ENCODE measurements around the gene STBD1.

Gene STBD1

DNA sequence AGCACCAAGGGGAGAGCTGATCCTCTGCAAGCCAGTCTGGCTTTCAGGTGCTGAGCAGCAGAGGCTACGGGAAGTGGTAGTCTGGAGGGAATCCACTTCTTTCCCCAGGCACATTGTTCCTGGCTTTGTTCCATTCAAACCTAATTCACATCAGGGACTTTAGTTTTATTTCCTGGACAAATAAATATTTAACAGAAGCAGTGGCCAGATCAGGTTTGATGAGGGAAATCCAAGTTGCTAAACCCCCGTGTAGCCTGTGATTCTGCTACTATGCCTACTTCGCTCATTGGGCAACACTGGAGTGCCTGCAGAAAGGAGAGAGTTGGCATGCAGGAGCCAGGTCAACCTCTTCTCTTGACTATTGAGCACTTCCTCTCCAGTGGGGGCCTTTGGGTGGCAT lies 13.8 kb upstream of the STBD1 start:
- 91% methylated on average over 3 of the region's 3 CpGs for WGBS
- H3K9me3 ChIP-seq (ENCODE audit: insufficient read depth, low read depth, low read length): peaks cover 8% of the 10 kb centered on the region; the same call in 1 of the 2 replicates
- H3K9ac ChIP-seq (ENCODE audit: low read depth, low read length): no peak overlapping the region
- no peaks in the 10 kb centered on the region for H3K4me1 ChIP-seq (ENCODE audit: insufficient read depth, low read length)
- no peaks in the 10 kb centered on the region for H3K27me3 ChIP-seq (ENCODE audit: insufficient read depth, low read length)
- no peak overlapping the region for H3K4me3 ChIP-seq (ENCODE audit: low read length)
- H3K36me3 ChIP-seq (ENCODE audit: insufficient read depth, low read length): no peaks in the 10 kb centered on the region
- no peak overlapping the region for H3K27ac ChIP-seq (ENCODE audit: low read depth, low read length)

- Histone ChIP-seq H3K9ac (ENCODE audit: low read depth, low read length) (no peak overlapping the region), H3K4me1 (ENCODE audit: insufficient read depth, low read length) (no peaks in the 10 kb centered on the region), H3K27me3 (ENCODE audit: insufficient read depth, low read length) (no peaks in the 10 kb centered on the region), H3K27ac (ENCODE audit: low read depth, low read length) (no peak overlapping the region), H3K4me3 (ENCODE audit: low read length) (no peak overlapping the region), H3K36me3 (ENCODE audit: insufficient read depth, low read length) (no peaks in the 10 kb centered on the region), H3K9me3 (ENCODE audit: insufficient read depth, low read depth, low read length) (peaks cover 18% of the 10 kb centered on the region; the same call in 1 of the 2 replicates)
- WGBS: 89% methylated on average over 2 of the region's 2 CpGs
Measured at GRCh38 chr4:76293772-76294171, 12.8 kb upstream of the STBD1 start.

DNA sequence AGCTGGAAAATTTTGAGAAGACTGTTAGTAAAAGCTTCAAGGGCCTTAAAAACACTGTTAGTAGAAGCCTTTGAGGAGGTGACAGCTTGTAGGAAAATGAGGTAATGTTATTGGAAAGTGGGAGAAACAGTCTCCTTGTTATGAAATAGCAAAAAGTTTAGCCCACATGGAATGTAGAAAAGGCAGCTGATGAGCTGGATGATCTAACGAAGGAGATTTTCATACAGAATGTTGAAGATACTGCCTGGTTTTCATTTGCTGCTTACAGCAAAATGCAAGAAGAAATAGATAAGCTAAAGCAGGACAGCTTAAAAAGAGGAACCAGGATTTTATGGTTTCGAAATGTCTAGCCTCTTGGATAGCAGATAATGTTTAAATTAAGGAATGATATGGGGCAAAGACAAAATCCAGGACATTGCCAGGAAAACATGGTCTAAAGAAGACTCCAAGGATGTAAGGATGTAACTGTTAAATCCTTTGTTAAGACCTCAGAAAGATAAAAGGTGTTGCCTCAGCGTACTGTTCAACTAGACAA lies 10.2 kb upstream of the STBD1 start:
- WGBS: 95% methylated on average over 3 of the region's 3 CpGs
- Histone ChIP-seq H3K4me3 (ENCODE audit: low read length) (no peak overlapping the region), H3K4me1 (ENCODE audit: insufficient read depth, low read length) (no peaks in the 10 kb centered on the region; the same call in 1 of the 2 replicates), H3K27me3 (ENCODE audit: insufficient read depth, low read length) (no peaks in the 10 kb centered on the region), H3K9ac (ENCODE audit: low read depth, low read length) (no peak overlapping the region), H3K27ac (ENCODE audit: low read depth, low read length) (no peak overlapping the region), H3K9me3 (ENCODE audit: insufficient read depth, low read depth, low read length) (peaks cover 19% of the 10 kb centered on the region; the same call in 1 of the 2 replicates), H3K36me3 (ENCODE audit: insufficient read depth, low read length) (no peaks in the 10 kb centered on the region)

DNA sequence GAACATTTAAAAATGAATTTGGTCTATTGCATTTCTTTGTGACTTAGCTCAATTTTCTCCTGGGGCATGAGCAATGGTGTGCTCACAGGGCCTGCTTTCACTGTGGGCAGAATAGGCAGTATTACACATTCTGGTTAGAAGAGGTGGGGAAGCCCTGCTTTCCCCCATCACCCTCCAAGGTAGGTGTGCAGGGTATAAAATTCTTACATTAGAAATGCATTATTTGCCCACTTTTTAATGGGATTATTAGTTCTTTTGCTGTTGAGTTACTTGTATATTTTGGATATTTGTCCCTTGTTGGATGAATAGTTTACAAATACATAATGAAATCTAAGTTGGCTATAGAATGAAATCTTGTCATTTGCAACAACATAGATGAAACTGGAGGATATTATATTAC lies 8.3 kb upstream of the STBD1 start:
- Histone ChIP-seq H3K4me1 (ENCODE audit: insufficient read depth, low read length) (no peaks in the 10 kb centered on the region; the same call in 1 of the 2 replicates), H3K27ac (ENCODE audit: low read depth, low read length) (no peak overlapping the region), H3K36me3 (ENCODE audit: insufficient read depth, low read length) (no peaks in the 10 kb centered on the region), H3K27me3 (ENCODE audit: insufficient read depth, low read length) (no peaks in the 10 kb centered on the region), H3K4me3 (ENCODE audit: low read length) (no peak overlapping the region), H3K9me3 (ENCODE audit: insufficient read depth, low read depth, low read length) (peaks cover 19% of the 10 kb centered on the region; the same call in 1 of the 2 replicates), H3K9ac (ENCODE audit: low read depth, low read length) (no peak overlapping the region)

GRCh38 chr4:76300012-76300411 lies 6.5 kb upstream of the STBD1 start:
- 96% methylated on average over 4 of the region's 4 CpGs for WGBS

DNA sequence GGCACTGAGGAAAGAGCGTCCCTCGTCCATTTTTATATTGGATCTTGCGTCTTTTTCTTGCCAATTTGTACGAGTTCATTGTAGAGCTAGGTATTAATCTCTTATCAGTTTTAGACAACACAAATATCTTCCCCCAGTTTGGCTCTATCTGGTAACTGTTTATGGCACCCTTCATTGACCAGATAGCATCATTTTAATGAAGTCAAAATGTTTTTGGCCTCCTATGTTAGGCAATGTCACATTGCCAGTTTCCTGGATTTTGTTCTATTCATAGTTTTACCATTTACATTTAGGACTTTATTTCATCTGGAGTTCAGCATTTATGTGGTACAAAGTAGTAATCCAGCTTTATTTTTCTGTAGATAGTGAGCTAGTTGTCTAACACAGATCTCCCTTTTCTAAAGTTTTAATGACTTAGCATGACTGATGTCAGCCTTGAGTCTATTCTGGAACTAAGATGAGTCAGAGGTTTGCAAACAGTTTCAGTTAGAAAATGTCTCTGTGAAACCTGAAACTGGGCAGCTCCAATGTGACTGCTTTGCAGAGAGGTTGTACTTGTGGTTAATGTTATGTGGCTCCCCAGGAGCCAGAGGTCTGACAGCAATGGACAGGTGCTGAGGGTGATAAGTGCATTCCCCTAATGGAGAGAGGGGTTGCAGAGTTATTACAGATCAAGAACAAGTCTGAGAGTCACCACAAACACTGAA lies 5.3 kb upstream of the STBD1 start:
- no peak overlapping the region for H3K4me3 ChIP-seq (ENCODE audit: low read length)
- H3K4me1 ChIP-seq (ENCODE audit: insufficient read depth, low read length): no peaks in the 10 kb centered on the region; the same call in 1 of the 2 replicates
- H3K9me3 ChIP-seq (ENCODE audit: insufficient read depth, low read depth, low read length): peaks cover 19% of the 10 kb centered on the region; the same call in 1 of the 2 replicates
- H3K27ac ChIP-seq (ENCODE audit: low read depth, low read length): no peak overlapping the region
- H3K9ac ChIP-seq (ENCODE audit: low read depth, low read length): no peak overlapping the region
- H3K36me3 ChIP-seq (ENCODE audit: insufficient read depth, low read length): no peaks in the 10 kb centered on the region
- WGBS: 98% methylated on average over 4 of the region's 4 CpGs
- peaks cover 19% of the 10 kb centered on the region for H3K27me3 ChIP-seq (ENCODE audit: insufficient read depth, low read length)

More at GRCh38 chr4:76300012-76300411, 6.5 kb upstream of the STBD1 start:
- Histone ChIP-seq H3K27me3 (ENCODE audit: insufficient read depth, low read length) (peaks cover 7% of the 10 kb centered on the region), H3K4me3 (ENCODE audit: low read length) (no peak overlapping the region), H3K36me3 (ENCODE audit: insufficient read depth, low read length) (no peaks in the 10 kb centered on the region), H3K9ac (ENCODE audit: low read depth, low read length) (no peak overlapping the region), H3K27ac (ENCODE audit: low read depth, low read length) (no peak overlapping the region), H3K4me1 (ENCODE audit: insufficient read depth, low read length) (no peaks in the 10 kb centered on the region; the same call in 1 of the 2 replicates), H3K9me3 (ENCODE audit: insufficient read depth, low read depth, low read length) (peaks cover 19% of the 10 kb centered on the region; the same call in 1 of the 2 replicates)

GRCh38 chr4:76301775-76302162 lies 4.8 kb upstream of the STBD1 start:
- no peaks in the 10 kb centered on the region; the same call in 1 of the 2 replicates for H3K4me1 ChIP-seq (ENCODE audit: insufficient read depth, low read length)
- peaks cover 18% of the 10 kb centered on the region; the same call in 1 of the 2 replicates for H3K9me3 ChIP-seq (ENCODE audit: insufficient read depth, low read depth, low read length)
- no peak overlapping the region for H3K27ac ChIP-seq (ENCODE audit: low read depth, low read length)
- no peak overlapping the region for H3K9ac ChIP-seq (ENCODE audit: low read depth, low read length)
- H3K36me3 ChIP-seq (ENCODE audit: insufficient read depth, low read length): no peaks in the 10 kb centered on the region
- H3K4me3 ChIP-seq (ENCODE audit: low read length): no peak overlapping the region
- 64% methylated on average over 1 of the region's 1 CpG for WGBS
- H3K27me3 ChIP-seq (ENCODE audit: insufficient read depth, low read length): peaks cover 20% of the 10 kb centered on the region

DNA sequence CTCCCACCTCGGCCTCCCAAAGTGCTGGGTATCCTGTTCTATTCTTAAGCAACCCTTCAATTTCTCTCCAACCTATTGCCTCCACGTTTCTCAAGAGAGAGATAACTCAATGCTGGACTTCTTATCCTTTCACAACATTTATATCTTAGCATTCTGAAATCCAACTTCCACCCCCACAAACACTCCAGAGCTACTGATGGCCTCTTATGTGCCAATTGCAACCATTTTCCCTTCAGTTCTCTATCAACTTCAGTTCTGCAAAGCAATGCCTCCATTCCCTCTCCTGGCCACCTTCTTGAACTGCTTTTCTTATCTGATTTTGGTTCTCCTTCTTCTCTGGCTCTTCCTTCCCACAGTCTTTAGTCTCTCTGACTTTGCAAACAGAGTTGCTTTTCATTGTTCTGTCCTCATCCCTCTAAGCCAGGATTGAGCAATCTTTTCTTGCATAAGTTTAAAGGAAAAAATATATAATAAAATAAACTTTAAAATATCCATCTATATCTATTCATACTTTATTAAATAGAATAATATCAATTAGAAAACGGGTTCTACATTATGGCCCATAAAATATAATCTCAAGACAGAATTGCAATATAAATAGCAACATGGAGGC lies 3.6 kb upstream of the STBD1 start:
- H3K27ac ChIP-seq (ENCODE audit: low read depth, low read length): no peak overlapping the region
- WGBS: 81% methylated on average over 3 of the region's 3 CpGs

DNA sequence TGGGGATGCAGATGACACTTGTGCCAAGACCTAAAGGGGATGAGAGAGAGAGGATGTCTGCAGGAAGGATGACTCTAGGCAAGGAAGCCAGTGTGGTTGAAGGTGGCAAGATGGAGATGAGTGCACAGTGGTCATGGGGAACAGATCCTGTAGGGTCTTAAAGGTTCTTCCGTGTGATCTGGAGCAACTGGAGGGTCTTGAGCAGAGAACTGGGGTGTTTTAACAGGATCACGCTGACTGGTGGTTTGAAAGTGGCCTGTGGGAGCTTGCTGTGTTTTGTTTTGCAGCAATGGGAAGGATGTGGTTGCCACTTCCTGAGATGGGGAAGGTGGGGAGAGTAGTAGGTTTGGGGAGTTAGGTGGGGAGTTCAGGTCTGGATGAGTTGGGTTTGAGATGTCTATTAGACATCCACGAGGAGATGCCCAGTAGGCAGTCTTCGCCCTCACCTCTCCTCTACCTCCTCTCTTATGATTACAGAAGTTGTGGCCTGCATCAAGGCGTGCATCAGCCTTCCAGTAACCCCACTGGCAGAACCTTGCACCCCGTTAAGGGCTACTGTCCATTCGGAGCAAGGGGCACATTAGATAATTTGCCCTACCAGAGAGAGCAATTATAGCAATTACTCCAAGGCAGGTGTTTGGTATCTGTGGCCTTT lies 1.4 kb upstream of the STBD1 start:
- Histone ChIP-seq H3K9me3 (ENCODE audit: insufficient read depth, low read depth, low read length) (no peaks in the 10 kb centered on the region), H3K4me1 (ENCODE audit: insufficient read depth, low read length) (no peaks in the 10 kb centered on the region; the same call in 1 of the 2 replicates), H3K4me3 (ENCODE audit: low read length) (peak overlapping the region; percentile 95), H3K9ac (ENCODE audit: low read depth, low read length) (no peak overlapping the region), H3K36me3 (ENCODE audit: insufficient read depth, low read length) (peaks cover 12% of the 10 kb centered on the region; the same call in 1 of the 2 replicates), H3K27me3 (ENCODE audit: insufficient read depth, low read length) (peaks cover 24% of the 10 kb centered on the region), H3K27ac (ENCODE audit: low read depth, low read length) (no peak overlapping the region)
- WGBS: 91% methylated on average over 7 of the region's 7 CpGs

More for the DNA sequence above, 3.6 kb upstream of the STBD1 start:
- Histone ChIP-seq H3K9ac (ENCODE audit: low read depth, low read length) (no peak overlapping the region), H3K36me3 (ENCODE audit: insufficient read depth, low read length) (no peaks in the 10 kb centered on the region), H3K9me3 (ENCODE audit: insufficient read depth, low read depth, low read length) (peaks cover 9% of the 10 kb centered on the region; the same call in 1 of the 2 replicates), H3K27me3 (ENCODE audit: insufficient read depth, low read length) (peaks cover 24% of the 10 kb centered on the region), H3K4me3 (ENCODE audit: low read length) (no peak overlapping the region), H3K4me1 (ENCODE audit: insufficient read depth, low read length) (no peaks in the 10 kb centered on the region; the same call in 1 of the 2 replicates)

DNA sequence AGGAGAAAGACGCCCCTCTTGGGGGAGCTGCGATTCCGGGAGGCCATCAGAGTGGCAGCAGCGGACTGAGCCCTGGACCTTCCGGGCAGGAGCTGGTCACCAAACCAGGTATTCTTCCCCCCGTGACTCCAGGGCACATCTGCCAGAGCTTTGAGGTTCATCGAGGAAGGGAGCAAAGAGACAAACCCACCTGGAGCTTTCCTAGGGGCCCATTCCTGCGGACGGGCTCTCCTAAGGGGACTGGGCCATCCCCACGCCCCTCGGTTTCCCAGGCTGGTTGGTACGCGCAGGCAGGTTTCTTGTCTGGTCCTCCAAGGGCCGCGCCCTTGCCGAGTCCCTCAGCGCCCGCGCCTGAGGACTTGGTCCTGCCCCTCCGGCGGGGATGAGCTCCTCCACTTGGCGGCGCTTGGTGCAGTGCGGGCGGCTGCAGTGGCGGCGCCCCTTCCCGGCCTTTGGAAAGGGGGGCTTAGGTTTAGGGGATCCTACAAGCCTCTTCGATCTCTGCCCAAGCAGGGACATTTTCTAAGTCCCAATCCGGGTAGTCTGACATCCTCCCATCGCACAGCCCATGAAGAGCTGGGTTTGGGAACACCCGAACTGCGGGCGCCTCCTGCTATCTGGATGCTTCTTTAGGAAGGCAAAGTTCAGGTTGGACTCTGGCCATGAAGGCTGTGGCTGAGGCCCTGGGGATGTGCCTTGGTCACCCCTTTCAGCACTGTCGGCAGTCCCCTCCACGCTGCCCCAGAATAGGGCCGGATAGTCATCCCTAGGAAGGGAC lies 538 bp downstream of the STBD1 start:
- Histone ChIP-seq H3K9me3 (ENCODE audit: insufficient read depth, low read depth, low read length) (no peaks in the 10 kb centered on the region), H3K27me3 (ENCODE audit: insufficient read depth, low read length) (peaks cover 24% of the 10 kb centered on the region), H3K4me1 (ENCODE audit: insufficient read depth, low read length) (no peaks in the 10 kb centered on the region), H3K4me3 (ENCODE audit: low read length) (peak overlapping the region; percentile 95), H3K9ac (ENCODE audit: low read depth, low read length) (peak overlapping the region; percentile 78), H3K36me3 (ENCODE audit: insufficient read depth, low read length) (peaks cover 16% of the 10 kb centered on the region; the same call in 1 of the 2 replicates), H3K27ac (ENCODE audit: low read depth, low read length) (no peak overlapping the region)
- 9% methylated on average over 37 of the region's 37 CpGs for WGBS
